ENCODE data around the gene CHMP4B. TPM values are rescaled to one million over a fixed set of nuclear protein-coding genes. Genes with fewer than 3 reads are reported as not detected.

Gene CHMP4B
- total and polyA plus RNA-seq, 12 donors, result 87.5 to 246 (median 103) TPM

- WGBS, 2 donors, result 92 to 93% methylated on average over 9 of the region's 9 CpGs
- intact Hi-C loops (cut with DNase I), result loop anchor here in 6 of 10 donors (5.0 to 10.0 kb wide), 4 partner anchors 206 to 266 kb away; no protein-coding TSS in a partner anchor
- H3K27me3 ChIP-seq, result no peaks in the 10 kb centered on the region
- peaks cover 2 to 34% (median 21%) of the 10 kb centered on the region in 9 donors for H3K4me1 ChIP-seq
- no peak overlapping the region for H3K27ac ChIP-seq
- TF ChIP-seq CTCF (IDR thresholded peaks at IDR 0.05), result no peak
- peaks cover 0 to 17% (median 4%) of the 10 kb centered on the region in 9 donors for H3K36me3 ChIP-seq
- ATAC-seq, result no peak
- no peaks in the 10 kb centered on the region for H3K9me3 ChIP-seq
- no peak overlapping the region for H3K4me3 ChIP-seq
- DNase-seq, result no peak
Measured at GRCh38 chr20:33861458-33861857, 50.3 kb downstream of the CHMP4B start.

- intact Hi-C loops (cut with DNase I), result loop anchor here in 8 of 10 donors (1.0 to 10.0 kb wide), 9 partner anchors 204 to 266 kb away; no protein-coding TSS in a partner anchor
- peak; percentile 46 to 47 for DNase-seq
- peak overlapping the region in 6 of 10 donors; percentile 10 to 27 (median 18) for H3K4me3 ChIP-seq
- peaks cover 0 to 5% (median 0%) of the 10 kb centered on the region in 9 donors for H3K36me3 ChIP-seq
- WGBS, 2 donors, result 20 to 23% methylated on average over 31 to 32 of the region's 32 CpGs
- no peaks in the 10 kb centered on the region for H3K9me3 ChIP-seq
- no peak overlapping the region for H3K27ac ChIP-seq
- ATAC-seq, result peak; percentile 67 to 85 (median 78)
- peaks cover 2 to 29% (median 21%) of the 10 kb centered on the region in 9 donors for H3K4me1 ChIP-seq
- peak; percentile 39 to 84 (median 70) for TF ChIP-seq CTCF (IDR thresholded peaks at IDR 0.05)
- no peaks in the 10 kb centered on the region for H3K27me3 ChIP-seq
Measured at GRCh38 chr20:33862709-33863403, 51.7 kb downstream of the CHMP4B start.

- no peak for ATAC-seq
- WGBS, 2 donors, result 90 to 93% methylated on average over 7 of the region's 7 CpGs
- intact Hi-C loops (cut with DNase I), result loop anchor here in 9 of 10 donors (2.0 to 10.0 kb wide), 7 partner anchors 204 to 265 kb away; no protein-coding TSS in a partner anchor
Measured at GRCh38 chr20:33863440-33864323, 52.5 kb downstream of the CHMP4B start.

More at GRCh38 chr20:33863440-33864323, 52.5 kb downstream of the CHMP4B start:
- H3K36me3 ChIP-seq, result peaks cover 0 to under 1% (median 0%) of the 10 kb centered on the region in 9 donors
- H3K4me1 ChIP-seq, result peaks cover 2 to 25% (median 18%) of the 10 kb centered on the region in 9 donors
- DNase-seq, result no peak
- TF ChIP-seq CTCF (IDR thresholded peaks at IDR 0.05), result no peak
- no peaks in the 10 kb centered on the region for H3K27me3 ChIP-seq
- H3K4me3 ChIP-seq, result no peak overlapping the region
- H3K9me3 ChIP-seq, result no peaks in the 10 kb centered on the region
- H3K27ac ChIP-seq, result no peak overlapping the region

Data from heart right ventricle (tissue), 16 donors.